ENCODE results near the gene PCNP. TPM values are rescaled to one million over a fixed set of nuclear protein-coding genes. Genes with fewer than 3 reads are reported as not detected.

PCNP gene
- total and polyA plus RNA-seq, 2 donors (not counting 3 experiments of a cell fraction or from before 2014, with no cell fraction given): 22.7 to 137 TPM

- intact Hi-C loops (cut with micrococcal nuclease) (no loop called here), dilution Hi-C loops (cut with MboI; ENCODE audit: extremely low pct_ligation_motif_present, low sequenced_read_pairs) (no loop called here)
- Histone ChIP-seq H3K27ac (ENCODE audit: insufficient read depth, low read depth, low read length) (no peak overlapping the region), H2AFZ (ENCODE audit: low read depth, low read length) (no peak overlapping the region), H3K36me3 (ENCODE audit: control insufficient read depth in 2 of 2, extremely low read depth in 1 of 2, insufficient read depth in 2 of 2, low read length in 2 of 2) (no peaks in the 10 kb centered on the region), H3K9me3 (replicated peaks; ENCODE audit: control insufficient read depth, insufficient read depth, low read length) (no peaks in the 10 kb centered on the region), H4K20me1 (replicated peaks; ENCODE audit: control insufficient read depth, extremely low read depth, insufficient read depth, low read length) (no peaks in the 10 kb centered on the region), H3K79me2 (ENCODE audit: control insufficient read depth, insufficient read depth, low read length) (no peaks in the 10 kb centered on the region), H3K9me1 (replicated peaks; ENCODE audit: control insufficient read depth, extremely low read depth, insufficient read depth, low read length) (no peaks in the 10 kb centered on the region), H3K4me2 (ENCODE audit: insufficient read depth, low read length) (no peak overlapping the region), H3K9ac (replicated peaks; ENCODE audit: extremely low read depth, insufficient read depth, low read length) (no peak overlapping the region), H3K27me3 (ENCODE audit: control insufficient read depth in 2 of 2, insufficient read depth in 2 of 2, low read length in 2 of 2) (peaks cover 2 to 23% of the 10 kb centered on the region in 2 experiments), H3K4me3 (replicated peaks in 1 of 3; ENCODE audit: insufficient read depth in 1 of 3, low read depth in 1 of 3, low read length in 3 of 3) (no peak overlapping the region), H3K4me1 (ENCODE audit: control insufficient read depth, extremely low read depth, insufficient read depth, low read length) (no peaks in the 10 kb centered on the region)
- CTCF ChIA-PET: no interaction called here
- no peak for TF ChIP-seq EZH2 (IDR thresholded peaks at IDR 0.05; ENCODE audit: borderline replicate concordance, low read depth, low read length, severe bottlenecking)
- no peak for TF ChIP-seq GATA2 (IDR thresholded peaks at IDR 0.05; ENCODE audit: insufficient read depth, insufficient read length, low read depth, low read length)
- no peak for TF ChIP-seq POLR2AphosphoS5 (IDR thresholded peaks at IDR 0.05; ENCODE audit: insufficient read depth, low read depth, low read length)
- TF ChIP-seq POLR2A (IDR thresholded peaks at IDR 0.05; ENCODE audit: low read depth, low read length): no peak
- no peak for TF ChIP-seq CTCF (IDR thresholded peaks at IDR 0.05; ENCODE audit: extremely low read depth in 1 of 2, insufficient read depth in 1 of 2, low read depth in 1 of 2, low read length in 2 of 2)
- no peak for FAIRE-seq
- POLR2A ChIA-PET: no interaction called here
- no peak for DNase-seq (ENCODE audit: low read depth, low spot score)
- no TSS peak for BruUV-seq (replicated peaks)
These were observed 17.9 kb upstream of the PCNP start for GRCh38 chr3:101556064-101556463.
